Stimulated activated CD4-positive, alpha-beta T cell treated with anti-CD3 and anti-CD28 coated beads, Interleukin-2, amount 100 ng/mL, for 4 hours (primary cell): Measurements from ENCODE around the gene SUMF2.
"Not testable (repeated sequence)": the region's sequence is repeated elsewhere in the genome, so short reads cannot be mapped to it uniquely, and the experiment has no call there.

Experiments
- DNase-seq: peaks from one replicate; pipeline ENCODE4 v3.0.0-alpha.2; 2020; ENCODE audit warnings: low read depth

Gene SUMF2

DNA sequence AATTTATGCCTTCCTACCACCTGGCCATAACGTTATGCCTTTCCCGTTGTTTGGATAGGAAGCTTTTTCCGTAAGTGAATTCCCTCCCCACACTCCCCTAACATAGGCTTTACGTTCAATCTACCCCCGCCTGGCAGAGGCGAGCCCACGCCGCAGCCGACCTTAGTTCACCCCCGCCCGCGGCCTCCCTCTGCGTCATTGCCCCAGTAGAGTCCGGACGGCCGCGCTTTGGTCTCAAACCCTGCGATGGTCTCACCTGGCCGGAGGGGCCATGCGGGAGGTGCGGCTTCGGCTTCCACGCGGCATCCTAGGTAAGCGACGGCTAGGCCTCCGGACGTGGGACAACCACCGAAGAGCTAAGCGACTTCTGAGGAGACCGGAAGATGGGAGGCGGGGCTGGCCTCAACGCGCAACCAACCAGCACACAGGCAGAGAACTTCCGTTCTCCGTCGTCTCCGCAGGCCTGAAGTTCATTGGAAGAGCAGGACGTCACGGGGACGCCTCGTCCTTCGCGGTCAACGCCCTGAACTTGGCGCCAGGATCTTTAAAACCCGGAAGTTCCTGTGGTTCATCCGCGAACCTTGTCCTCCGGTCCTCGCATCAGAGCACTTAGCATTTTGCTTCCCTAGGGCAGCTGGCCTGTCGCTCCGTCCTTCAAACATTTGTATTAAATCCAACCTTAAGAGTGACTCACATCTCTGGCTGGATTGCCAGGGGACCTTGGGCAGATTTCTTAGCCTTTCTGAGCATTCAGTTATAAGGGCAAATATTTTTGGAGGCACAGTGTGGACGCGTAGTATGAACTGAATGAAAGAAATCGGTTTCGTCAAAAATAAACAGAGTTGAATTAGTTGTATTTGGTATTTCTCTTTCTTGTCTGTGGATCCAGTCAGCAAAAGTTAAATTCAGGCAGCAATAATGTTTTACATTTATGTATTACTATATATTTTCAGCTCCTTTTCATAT lies 42.3 kb downstream of the SUMF2 start, which contains the start of gene CHCHD2:
TSS of gene CHCHD2 (minus strand) at position 369 of the 966 bp plus-strand sequence. CDS start at position 306, 63 bp downstream.
- peak; percentile 92 for DNase-seq

DNA sequence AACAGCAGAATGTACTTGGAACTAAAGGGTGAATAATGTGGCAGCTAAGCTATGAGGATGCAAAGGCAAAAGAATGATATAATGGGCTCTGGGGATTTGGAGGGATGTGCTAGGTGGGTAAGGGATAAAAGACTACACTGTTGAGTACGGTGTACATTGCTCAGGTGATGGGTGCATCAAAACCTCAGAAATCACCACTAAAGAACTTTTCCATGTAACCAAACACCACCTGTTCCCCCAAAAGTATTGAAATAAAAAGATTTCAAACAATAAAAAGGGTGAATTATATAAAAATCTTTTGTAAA lies 43.8 kb downstream of the SUMF2 start:
- DNase-seq: no peak

DNA sequence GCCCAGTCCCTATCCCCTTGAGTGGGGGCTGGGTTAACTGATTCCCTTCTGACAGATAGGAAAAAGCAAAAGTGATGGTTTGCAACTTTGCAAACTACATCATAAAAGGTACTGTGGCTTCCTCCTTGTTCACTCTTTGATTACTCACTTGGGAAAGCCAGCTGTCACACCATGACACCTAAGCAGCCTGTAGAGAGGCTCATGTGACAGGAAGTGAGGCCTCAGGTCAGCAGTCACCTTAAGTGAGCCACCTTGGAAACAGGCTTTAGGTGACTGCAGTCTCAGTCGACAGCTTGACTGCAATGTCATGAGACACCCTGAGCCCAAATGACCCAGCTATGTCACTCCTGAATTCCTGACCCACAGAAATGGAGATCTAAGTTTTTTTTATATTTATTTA lies 46.5 kb downstream of the SUMF2 start:
- DNase-seq: no peak

- DNase-seq: not testable (repeated sequence)
Observed at GRCh38 chr7:56112244-56112643, 48.2 kb downstream of the SUMF2 start.

- DNase-seq: no peak
Observed at GRCh38 chr7:56115852-56116538, 51.9 kb downstream of the SUMF2 start, which contains the start of gene NUPR2. NUPR2 (minus strand) TSS chr7:56116417; CDS start chr7:56116314, 103 bp downstream.

DNA sequence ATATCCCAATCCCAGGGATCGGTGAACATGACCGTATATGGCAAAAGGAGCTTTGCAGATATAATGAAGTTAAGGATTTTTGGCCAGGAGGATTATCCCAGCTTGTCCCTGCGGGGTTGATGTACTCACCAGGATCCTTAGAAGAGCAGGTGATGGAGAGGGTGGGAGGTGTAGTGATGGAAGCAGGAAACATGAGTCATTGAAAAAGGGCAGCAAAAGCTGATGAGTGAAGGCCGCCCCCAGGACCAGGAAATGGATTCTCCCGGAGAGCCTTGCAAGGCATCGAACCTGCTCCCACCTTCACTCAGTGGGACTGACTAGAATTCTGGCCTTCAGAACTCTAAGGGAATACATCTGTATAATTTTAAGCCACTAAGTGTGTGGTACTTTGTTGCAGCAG lies 57.4 kb downstream of the SUMF2 start:
- no peak for DNase-seq

GRCh38 chr7:56124981-56125380 lies 60.9 kb downstream of the SUMF2 start:
- DNase-seq: no peak

DNA sequence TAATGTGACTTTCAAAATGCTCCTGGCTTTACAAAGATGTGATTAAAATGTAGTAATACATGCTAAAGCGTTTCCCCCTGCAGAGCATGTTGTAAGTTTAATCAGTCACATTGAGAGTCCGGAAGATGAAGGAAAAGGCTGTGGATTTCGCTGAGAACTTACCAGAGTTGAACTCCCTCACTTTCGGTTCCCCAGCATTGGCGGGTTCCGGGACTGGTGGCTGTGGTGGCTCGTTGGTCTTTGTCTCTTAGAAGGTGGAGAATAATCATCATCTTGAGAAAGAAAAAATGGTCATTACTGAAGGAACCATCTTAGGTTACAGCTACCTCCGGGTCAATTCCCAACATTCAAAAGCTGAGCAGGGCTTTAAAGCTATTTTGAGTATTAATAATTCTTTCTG lies 61.7 kb downstream of the SUMF2 start:
- no peak for DNase-seq

DNA sequence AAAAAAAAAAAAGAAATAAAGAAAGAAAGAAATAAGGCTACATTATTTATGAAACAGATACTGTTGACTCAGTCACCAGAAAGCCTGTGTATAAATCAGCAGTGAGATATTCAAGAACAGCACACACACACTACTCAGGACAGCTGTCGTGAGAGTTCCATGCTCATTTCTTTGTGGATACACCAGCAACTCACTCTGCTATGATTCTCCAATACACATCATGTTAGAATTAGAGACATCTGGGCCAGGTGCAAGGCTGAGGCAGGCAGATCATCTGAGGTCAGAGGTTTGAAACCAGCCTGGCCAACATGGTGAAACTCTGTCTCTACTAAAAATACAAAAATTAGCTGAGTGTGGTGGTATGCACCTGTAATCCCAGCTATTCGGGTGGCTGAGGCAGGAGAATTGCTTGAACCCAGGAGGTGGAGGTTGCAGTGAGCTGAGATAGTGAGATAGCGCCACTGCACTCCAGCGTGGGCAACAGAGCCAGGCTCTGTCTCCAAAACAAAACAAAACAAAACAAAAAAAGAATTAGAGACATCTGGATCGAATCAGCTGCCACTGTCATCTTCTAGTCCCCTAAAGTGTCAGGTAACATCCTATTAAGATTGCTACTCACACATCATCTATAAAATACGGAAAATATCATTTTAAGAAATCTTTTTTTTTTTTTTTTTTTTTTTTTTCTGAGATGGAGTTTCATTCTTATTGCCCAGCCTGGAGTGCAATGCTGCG lies 63.3 kb downstream of the SUMF2 start:
- no peak for DNase-seq
